ENCODE data around the gene TAS2R9.

The TAS2R9 gene

GRCh38 chr12:10838461-10838860, 28.5 kb upstream of the TAS2R9 start:
- TF ChIP-seq CTCF (IDR thresholded peaks at IDR 0.05; ENCODE audit: low read depth, low read length): no peak
- no peak overlapping the region for H3K4me3 ChIP-seq (ENCODE audit: low read depth, low read length)

GRCh38 chr12:10829994-10830393, 20.0 kb upstream of the TAS2R9 start:
- H3K4me3 ChIP-seq (ENCODE audit: low read depth, low read length): no peak overlapping the region
- no peak for TF ChIP-seq CTCF (IDR thresholded peaks at IDR 0.05; ENCODE audit: low read depth, low read length)

- H3K4me3 ChIP-seq (ENCODE audit: low read depth, low read length): no peak within 1 kb of the TSS
- TF ChIP-seq CTCF (IDR thresholded peaks at IDR 0.05; ENCODE audit: low read depth, low read length): no peak
These were observed 16.3 kb upstream of the TAS2R9 start, which contains the start of gene TAS2R10 for GRCh38 chr12:10826258-10826657. Gene TAS2R10 (minus strand): TSS chr12:10826358. CDS start chr12:10826269, 89 bp downstream.

GRCh38 chr12:10824957-10825356, 15.0 kb upstream of the TAS2R9 start:
- H3K4me3 ChIP-seq (ENCODE audit: low read depth, low read length): no peak overlapping the region
- no peak for TF ChIP-seq CTCF (IDR thresholded peaks at IDR 0.05; ENCODE audit: low read depth, low read length)

GRCh38 chr12:10811883-10812536, 2.0 kb upstream of the TAS2R9 start:
- no peak for TF ChIP-seq CTCF (IDR thresholded peaks at IDR 0.05; ENCODE audit: low read depth, low read length)

GRCh38 chr12:10807186-10807585, 2.8 kb downstream of the TAS2R9 start, which contains the start of gene TAS2R8:
Gene TAS2R8 (minus strand): TSS chr12:10807286. CDS start chr12:10806980, 306 bp downstream.
- no peak for TF ChIP-seq CTCF (IDR thresholded peaks at IDR 0.05; ENCODE audit: low read depth, low read length)
- no peak within 1 kb of the TSS for H3K4me3 ChIP-seq (ENCODE audit: low read depth, low read length)

More at GRCh38 chr12:10811883-10812536, 2.0 kb upstream of the TAS2R9 start:
- no peak overlapping the region for H3K4me3 ChIP-seq (ENCODE audit: low read depth, low read length)

GRCh38 chr12:10802587-10802986, 7.4 kb downstream of the TAS2R9 start, which contains the start of gene TAS2R7:
Gene TAS2R7 (minus strand): TSS chr12:10802627. CDS start chr12:10802570, 57 bp downstream.
- TF ChIP-seq CTCF (IDR thresholded peaks at IDR 0.05; ENCODE audit: low read depth, low read length): no peak
- H3K4me3 ChIP-seq (ENCODE audit: low read depth, low read length): no peak within 1 kb of the TSS

All from WI38 (cell line).